GM19468 (cell line): ENCODE measurements around the gene WDR47.
A peak's percentile ranks its signal among the peaks of the same experiment; 100 is the strongest.
"Not testable (repeated sequence)": the region's sequence is repeated elsewhere in the genome, so short reads cannot be mapped to it uniquely, and the experiment has no call there.

ENCODE experiments used
- ATAC-seq: cut with Tn5 transposase; IDR thresholded peaks from one replicate; pipeline ENCODE4 v1.9.1; 2021; ENCODE audit warnings: mild to moderate bottlenecking, moderate library complexity, moderate number of reproducible peaks; ENCODE audit not compliant: unreplicated experiment; ENCODE audit errors: extremely low read depth

The WDR47 gene

GRCh38 chr1:108969346-108969745 is 72.6 kb downstream of the WDR47 start:
- ATAC-seq: no peak

- ATAC-seq: peak; percentile 77
Observed at GRCh38 chr1:108963052-108963686, 78.7 kb downstream of the WDR47 start, which contains the start of gene CLCC1. Gene CLCC1, minus strand, starts transcription at chr1:108963484. Its CDS starts 13,047 bp downstream, at chr1:108950437.

- ATAC-seq: no peak
Observed at GRCh38 chr1:108962681-108963051, 79.2 kb downstream of the WDR47 start.

- no peak for ATAC-seq
Observed at GRCh38 chr1:108961752-108962486, 80.0 kb downstream of the WDR47 start.

- no peak for ATAC-seq
Observed at GRCh38 chr1:108961198-108961597, 80.7 kb downstream of the WDR47 start.

GRCh38 chr1:108960719-108961118 is 81.2 kb downstream of the WDR47 start:
- ATAC-seq: no peak

GRCh38 chr1:108957888-108958287 is 84.0 kb downstream of the WDR47 start:
- ATAC-seq: no peak

GRCh38 chr1:108955881-108956280 is 86.0 kb downstream of the WDR47 start:
- ATAC-seq: no peak

- ATAC-seq: no peak
Observed at GRCh38 chr1:108955111-108955510, 86.8 kb downstream of the WDR47 start.

GRCh38 chr1:108953452-108953851 is 88.5 kb downstream of the WDR47 start:
- ATAC-seq: no peak

- ATAC-seq: no peak
Observed at GRCh38 chr1:108951242-108951641, 90.7 kb downstream of the WDR47 start.

GRCh38 chr1:108949044-108949443 is 92.9 kb downstream of the WDR47 start:
- ATAC-seq: no peak

- ATAC-seq: no peak
Observed at GRCh38 chr1:108947871-108948525, 93.9 kb downstream of the WDR47 start.

- no peak for ATAC-seq
Observed at GRCh38 chr1:108936170-108936569, 105.7 kb downstream of the WDR47 start.

GRCh38 chr1:108933944-108934343 is 108.0 kb downstream of the WDR47 start:
- ATAC-seq: no peak

- ATAC-seq: not testable (repeated sequence)
Observed at GRCh38 chr1:108927565-108927964, 114.3 kb downstream of the WDR47 start.

- no peak for ATAC-seq
Observed at GRCh38 chr1:108925920-108926319, 116.0 kb downstream of the WDR47 start.
